GM19372 (cell line): ENCODE results near the gene AGER.
"Not testable (repeated sequence)": the region's sequence is repeated elsewhere in the genome, so short reads cannot be mapped to it uniquely, and the experiment has no call there.

ENCODE experiments used
- ATAC-seq: cut with Tn5 transposase; IDR thresholded peaks from one replicate; pipeline ENCODE4 v1.9.1; 2021; ENCODE audit warnings: mild to moderate bottlenecking, low read depth, moderate library complexity; ENCODE audit not compliant: unreplicated experiment

Gene AGER

GRCh38 chr6:32184084-32184640 lies at the start of gene AGER:
TSS of gene AGER (minus strand) at chr6:32184253. CDS start at chr6:32184222, 31 bp downstream.
- no peak for ATAC-seq

DNA sequence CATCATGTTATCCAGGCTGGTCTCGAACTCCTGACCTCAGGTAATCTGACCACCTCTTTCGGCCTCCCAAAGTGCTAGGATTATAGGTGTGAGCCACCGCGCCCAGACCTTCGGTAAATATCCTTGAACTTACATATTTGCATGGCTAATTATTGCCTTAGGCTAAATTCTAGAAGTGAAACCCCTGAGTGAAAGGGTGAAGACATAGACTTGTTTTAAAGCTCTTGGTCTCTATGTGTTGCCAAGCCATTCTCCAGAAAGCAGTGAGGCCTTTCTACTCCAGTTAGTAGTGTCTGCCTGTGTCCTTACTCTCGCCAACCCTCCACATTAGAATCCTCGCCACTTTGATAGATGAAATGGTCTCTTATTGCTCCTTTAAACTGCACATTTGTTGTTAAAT lies 42.4 kb upstream of the AGER start:
- ATAC-seq = no peak

GRCh38 chr6:32224696-32225095 lies 40.6 kb upstream of the AGER start:
- ATAC-seq = no peak

DNA sequence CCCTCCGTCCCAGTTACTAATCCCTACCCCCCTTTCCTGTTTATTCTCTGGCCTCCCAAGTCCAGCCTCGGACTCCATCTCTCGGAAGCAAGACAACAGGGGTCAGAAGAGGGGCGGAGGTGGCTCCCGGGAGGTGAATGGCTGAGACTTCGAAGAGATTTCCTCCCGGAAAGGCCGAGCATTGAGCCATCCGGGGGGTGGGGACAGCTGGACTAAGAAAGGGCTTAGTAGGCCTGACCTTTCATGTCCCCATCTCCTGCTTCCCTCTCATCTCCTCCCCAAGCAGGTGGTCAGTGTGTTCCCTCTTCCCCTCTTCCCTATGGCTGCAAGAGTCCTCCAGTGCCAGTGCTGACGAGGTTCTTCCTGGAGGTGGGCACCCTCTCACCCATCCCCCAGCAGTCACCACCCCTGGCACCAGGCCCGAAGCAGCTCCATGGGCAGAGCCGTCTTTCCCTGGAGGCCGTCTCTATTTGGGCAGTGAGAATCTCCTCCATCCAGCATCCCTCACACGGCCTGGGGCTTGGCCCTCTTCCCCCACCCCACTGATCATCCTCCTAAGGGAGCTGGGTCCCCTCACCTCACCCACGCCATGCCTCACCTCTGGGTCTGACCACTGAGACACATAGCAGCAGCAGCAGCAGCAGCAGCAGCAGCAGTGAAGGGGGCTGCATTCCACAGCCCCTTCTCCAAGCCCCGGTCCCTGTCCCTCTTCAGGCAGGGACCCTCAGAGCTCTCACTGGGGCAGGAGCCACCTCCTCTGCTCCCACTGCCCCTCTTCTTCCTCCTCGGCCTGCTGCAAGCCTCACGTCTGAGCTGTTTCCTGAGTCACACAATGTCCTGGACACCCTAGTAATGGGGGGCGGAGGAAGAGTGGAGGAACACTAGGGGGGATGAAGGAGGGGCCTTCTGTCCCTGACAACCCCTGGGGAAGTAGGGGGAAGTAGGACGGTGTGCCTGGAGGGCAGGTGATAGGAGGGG lies 39.5 kb upstream of the AGER start, which contains the start of gene NOTCH4:
NOTCH4 (minus strand) TSS at position 810 of the 978 bp plus-strand sequence; CDS start at position 671, 139 bp downstream.
- ATAC-seq = no peak

DNA sequence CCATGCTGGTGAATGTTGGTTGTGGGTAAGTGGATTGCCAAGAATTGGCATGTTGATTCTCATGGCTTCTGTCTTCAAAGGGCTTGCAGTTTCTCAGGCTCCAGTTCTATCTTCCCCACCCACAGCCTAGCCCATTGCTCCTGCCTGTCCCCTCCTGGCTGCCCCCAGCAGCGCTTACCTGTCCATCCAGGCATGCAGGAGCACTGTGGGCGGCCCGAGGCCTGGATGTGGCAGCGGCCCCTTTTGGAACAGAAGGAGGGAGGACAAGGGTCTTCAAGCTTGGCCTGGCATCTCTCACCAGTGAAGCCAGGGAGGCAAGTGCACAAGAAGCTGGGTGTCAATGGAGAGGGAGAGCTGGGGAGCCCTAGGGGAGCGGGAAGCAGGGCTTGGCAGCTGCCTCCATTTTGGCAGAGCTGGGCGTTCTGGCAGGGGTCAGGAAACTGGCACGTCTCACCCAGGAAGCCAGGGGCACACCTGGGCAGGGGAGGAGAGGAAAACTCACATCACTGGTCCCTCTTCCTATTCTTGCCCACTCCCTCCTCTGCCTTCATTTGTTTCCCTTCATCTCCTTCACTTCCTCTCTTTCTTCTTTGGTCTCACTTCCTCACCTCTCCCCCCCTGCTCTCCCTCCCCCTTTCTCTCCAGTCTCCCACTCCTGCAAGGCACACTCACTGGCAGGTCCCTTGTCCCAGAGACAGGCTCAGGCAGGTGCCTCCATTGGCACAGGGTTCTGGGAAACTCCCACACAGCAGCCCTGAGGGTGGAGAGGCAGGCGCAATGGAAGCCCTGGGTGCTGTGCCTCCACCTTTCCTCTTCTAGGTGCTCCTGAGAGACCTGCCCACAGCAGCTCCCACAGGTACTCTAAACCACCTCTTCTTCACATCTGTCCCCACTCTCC lies 38.5 kb upstream of the AGER start:
- no peak for ATAC-seq

DNA sequence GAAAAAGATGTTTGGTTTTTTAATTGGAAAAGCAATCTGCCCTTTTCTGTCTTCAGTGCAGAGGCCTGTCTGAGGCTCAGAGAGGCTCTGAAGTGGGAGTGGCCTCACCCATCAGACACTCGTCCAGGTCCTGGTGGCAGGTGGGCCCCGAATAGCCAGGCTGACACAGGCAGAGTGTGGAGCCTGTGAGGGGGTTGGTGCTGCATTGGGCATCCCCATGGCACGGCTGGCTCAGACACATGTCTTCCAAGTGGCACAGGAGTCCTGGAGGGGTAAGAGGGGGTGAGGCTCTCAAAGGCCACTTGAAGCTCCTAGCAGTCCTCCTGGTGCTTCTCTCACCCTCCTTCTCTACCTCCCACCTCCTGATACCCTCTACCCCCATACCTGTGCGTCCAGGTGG lies 36.0 kb upstream of the AGER start:
- ATAC-seq = no peak

DNA sequence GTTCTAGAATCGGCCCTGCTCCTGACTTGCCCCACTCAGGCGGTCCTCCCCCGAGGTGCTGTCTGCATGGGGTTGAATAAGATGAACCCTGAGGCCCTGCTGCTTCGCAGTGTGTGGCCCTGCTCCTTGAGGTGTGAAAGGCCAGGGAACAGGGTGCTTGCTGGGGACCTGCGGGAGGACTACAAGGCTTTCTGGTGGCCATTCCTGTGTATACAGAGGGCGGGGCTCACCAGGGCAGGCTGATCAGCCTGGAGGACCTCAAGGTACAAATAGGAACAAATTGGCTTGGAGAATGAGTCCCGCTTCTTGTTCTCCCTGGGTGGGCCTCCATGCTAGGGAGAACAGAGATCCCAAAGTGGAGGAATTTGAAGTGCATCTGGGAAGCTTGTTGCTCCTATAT lies 34.1 kb upstream of the AGER start:
- no peak for ATAC-seq

DNA sequence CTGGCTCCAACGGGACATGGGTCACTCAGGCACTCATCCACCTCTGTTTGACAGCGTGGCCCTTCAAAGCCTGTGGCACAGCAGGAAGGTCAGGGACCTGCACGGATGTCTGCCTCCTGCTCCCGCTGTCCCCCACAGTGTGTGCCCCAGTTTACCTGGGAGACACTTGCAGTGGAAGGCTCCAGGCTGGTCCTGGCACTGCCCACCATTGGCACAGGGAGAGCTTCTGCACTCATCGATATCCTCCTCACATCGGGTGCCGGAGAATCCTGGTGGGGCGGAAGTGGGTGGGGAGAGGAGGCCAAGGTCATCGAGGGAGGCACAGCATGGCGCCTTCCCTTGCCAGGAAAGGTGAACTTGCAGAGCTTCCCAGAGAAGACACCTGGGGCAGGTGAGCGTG lies 32.9 kb upstream of the AGER start:
- no peak for ATAC-seq

DNA sequence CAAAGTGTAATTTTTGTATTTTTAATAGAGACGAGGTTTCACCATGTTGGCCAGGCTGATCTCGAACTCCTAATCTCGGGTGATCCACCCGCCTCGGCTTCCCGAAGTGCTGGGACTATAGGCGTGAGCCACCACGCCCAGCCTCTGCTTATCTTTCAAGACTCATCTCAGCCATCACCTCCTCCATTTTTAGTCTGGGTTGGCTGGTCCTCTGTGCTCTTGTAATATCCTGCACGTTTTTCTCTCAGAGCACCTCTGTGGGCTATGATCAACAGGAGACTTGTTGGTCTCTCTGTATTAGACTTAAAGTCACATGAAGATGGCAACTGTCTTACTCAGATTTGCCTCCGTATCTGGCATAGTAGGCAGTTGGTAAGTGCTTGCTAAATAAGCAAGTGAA lies 32.2 kb upstream of the AGER start:
- no peak for ATAC-seq

DNA sequence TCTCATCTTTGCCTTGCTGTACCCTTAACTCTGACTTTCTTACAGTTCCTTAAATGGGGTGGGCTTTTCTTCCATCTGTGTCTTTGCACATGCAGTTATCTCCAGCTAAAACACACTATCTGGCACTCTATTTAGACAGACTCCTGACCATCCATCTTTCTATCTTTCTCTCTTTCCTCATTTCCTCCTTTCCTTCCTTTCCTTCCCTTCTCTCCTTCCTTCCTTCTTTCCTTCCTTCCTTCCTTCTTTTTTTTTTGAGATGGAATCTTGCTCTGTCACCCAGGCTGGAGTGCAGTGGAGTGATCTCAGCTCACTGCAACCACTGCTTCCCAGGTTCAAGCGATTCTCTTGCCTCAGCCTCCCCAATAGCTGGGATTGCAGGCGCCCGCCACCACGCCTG lies 31.6 kb upstream of the AGER start:
- no peak for ATAC-seq

- ATAC-seq = no peak
These were observed 30.1 kb upstream of the AGER start for GRCh38 chr6:32214126-32214525.

GRCh38 chr6:32213649-32214048 lies 29.6 kb upstream of the AGER start:
- ATAC-seq = no peak

DNA sequence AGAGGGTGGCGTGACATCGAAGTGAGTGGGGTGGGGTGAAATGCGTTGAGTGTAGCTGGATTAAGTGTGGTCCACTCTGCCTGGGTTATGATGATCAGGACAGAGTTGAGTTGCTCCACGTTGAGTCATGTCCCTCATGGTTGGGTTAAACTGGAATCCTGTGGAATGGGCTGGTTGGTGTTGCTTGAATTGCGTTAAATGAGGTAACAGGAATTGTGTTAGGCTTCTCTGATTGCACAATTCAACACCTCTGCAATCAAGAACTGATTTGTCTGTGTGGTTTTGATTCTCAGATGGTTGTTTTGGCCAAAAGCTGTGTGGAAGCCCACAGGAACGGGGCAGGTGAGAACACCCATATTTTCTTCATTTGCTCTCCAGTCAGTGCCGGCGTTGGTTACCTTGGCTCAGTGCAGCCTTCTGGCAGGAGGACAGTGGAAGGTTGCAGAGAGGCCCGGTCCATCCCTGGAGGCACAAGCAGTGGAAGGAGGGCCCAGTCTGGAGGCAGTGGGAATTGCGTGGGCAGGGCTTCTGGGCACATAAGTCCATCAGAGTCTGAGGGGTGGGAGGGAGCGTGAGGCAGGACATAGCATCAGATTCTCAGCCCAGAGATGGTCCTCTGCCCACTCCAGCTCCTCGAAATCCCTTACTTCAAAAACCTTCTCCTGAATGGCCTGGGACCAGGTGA lies 28.2 kb upstream of the AGER start:
- ATAC-seq = no peak

DNA sequence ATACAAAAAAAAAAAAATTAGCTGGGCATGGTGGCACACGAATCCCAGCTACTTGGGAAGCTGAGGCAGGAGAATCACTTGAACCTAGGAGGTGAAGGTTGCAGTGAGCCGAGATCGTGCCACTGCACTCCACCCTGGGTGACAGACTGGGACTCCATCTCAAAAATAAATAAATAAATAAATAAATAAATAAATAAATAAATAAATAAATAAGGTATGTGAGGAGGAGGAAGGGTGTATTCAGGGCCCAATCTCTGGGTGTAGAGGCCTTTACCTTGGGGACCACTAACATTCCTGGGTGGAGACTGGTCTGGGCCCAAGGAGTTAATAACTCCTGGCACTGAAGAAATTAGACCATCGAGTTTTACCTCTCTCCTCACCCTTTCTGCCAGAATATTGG lies 27.4 kb upstream of the AGER start:
- ATAC-seq = not testable (repeated sequence)

DNA sequence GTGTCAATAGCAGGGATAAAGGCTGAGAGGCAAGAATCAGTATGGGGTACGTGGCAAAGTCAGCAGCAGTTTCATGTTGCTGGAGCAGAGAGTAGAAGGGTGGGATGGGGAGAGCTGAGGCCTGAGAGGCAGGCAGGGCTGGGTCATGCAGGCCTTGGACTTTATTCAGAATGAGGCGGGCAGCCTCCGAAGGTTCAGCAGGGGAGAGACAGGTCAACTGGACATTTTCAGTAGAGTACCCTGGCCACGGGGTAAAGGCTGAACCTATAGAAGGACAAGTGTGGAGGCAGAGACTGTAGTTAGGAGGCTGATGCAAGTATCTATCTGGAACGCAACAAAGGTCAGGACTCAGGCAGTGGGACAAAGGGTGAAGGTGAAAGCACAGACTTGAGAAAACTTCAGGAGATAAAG lies 26.1 kb upstream of the AGER start:
- ATAC-seq = no peak

DNA sequence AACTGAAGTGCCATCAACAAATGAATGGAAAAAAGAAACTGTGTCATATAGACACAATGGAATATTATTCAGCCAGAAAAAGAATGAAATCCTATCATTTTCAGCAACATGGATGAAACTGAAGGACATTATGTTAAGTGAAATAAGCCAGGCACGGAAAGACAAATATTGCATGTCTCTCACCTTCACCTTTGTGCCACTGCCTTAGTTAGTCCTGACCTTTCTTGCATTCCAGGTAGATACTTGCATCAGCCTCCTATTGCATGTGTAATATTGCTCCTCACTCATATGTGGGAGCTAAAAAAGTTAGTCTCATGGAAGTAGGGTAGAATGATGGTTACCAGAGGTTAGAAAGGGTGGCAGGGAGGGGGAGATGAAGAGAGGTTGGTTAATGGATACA lies 24.9 kb upstream of the AGER start:
- no peak for ATAC-seq

- ATAC-seq = no peak
These were observed 20.2 kb upstream of the AGER start for GRCh38 chr6:32204268-32204715.

GRCh38 chr6:32203426-32204267 lies 19.6 kb upstream of the AGER start:
- no peak for ATAC-seq

- no peak for ATAC-seq
These were observed 18.1 kb upstream of the AGER start for GRCh38 chr6:32202186-32202585.
